ENCODE results near the gene AADAC. TPM values are rescaled to one million over a fixed set of nuclear protein-coding genes. Genes with fewer than 3 reads are reported as not detected.

AADAC gene
- total and polyA plus RNA-seq, 4 experiments from 2014 or later: not detected

DNA sequence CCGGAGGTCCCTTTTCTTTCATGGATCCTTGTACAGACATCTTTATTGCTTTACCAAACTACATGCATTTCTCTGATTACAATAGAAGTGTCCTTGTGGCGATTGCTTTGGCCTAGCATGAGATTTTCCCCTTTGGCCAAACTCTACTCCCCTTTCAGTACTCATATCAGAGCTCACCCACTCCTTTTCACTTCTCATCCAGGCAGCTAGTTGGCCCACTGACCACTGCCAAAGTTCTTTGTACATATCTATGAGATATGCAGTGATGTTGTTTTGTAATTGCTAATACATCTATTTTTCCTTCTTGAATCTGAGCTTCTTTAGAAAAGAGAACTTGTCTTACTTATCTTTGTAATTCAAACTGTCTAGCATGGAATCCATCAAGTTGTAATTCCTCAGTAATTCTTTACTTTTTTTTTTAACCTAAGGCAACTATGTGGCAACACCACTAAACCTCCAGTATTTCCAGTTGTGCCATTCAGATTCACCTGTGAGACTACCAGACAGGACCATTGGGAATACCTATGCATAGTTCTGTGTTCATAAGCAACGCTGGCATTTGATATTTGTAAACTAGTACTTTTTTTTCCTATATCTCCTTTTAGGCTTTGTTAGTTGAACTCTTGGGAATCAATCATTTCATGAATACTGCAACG lies 41.0 kb upstream of the AADAC start:
- Histone ChIP-seq H3K9me3 (ENCODE audit: control insufficient read depth in 1 of 2, low read length in 2 of 2) (no peaks in the 10 kb centered on the region), H3K4me3 (ENCODE audit: low read length in 2 of 2) (no peak overlapping the region), H3K27ac (ENCODE audit: low read depth, low read length) (no peak overlapping the region), H3K4me1 (ENCODE audit: insufficient read depth, low read length) (no peaks in the 10 kb centered on the region), H3K36me3 (ENCODE audit: insufficient read depth, low read length) (no peaks in the 10 kb centered on the region), H3K27me3 (ENCODE audit: insufficient read depth, low read length) (no peaks in the 10 kb centered on the region)
- Mint-ChIP-seq H3K4me3 (no peak overlapping the region), H3K9me3 (no peaks in the 10 kb centered on the region), H3K4me1 (no peaks in the 10 kb centered on the region), H3K36me3 (no peaks in the 10 kb centered on the region), H3K27me3 (peaks cover 7 to 10% of the 10 kb centered on the region in 2 donors), H3K27ac (no peak overlapping the region)
- no peak for DNase-seq
- POLR2A ChIA-PET (ENCODE audit: partially characterized antibody): no interaction called here
- intact Hi-C loops (cut with micrococcal nuclease): no loop called here
- CTCF ChIA-PET (ENCODE audit: partially characterized antibody): no interaction called here

DNA sequence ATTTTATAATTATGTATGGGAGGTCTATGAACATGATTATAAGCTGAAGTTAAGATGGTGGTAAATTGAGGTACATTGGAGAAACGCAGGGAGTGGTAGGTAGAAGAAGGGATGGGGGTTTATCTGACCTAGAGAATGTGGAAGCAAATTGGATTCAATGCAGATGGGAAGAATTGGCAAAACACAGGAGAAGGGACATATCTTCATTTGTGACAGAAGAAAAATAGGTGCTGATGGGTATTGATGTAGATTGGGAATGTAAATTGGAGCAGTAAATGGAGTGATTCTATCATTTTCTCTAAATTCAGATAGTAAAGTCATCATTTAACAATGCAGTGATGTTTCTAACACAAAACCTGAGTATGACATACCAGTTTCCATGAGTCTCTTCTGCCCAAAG lies 39.7 kb upstream of the AADAC start:
- ChIA-PET CTCF (ENCODE audit: partially characterized antibody) (no interaction called here), POLR2A (ENCODE audit: partially characterized antibody) (no interaction called here)
- Histone ChIP-seq H3K27me3 (ENCODE audit: insufficient read depth, low read length) (no peaks in the 10 kb centered on the region), H3K9me3 (ENCODE audit: control insufficient read depth in 1 of 2, low read length in 2 of 2) (no peaks in the 10 kb centered on the region), H3K27ac (ENCODE audit: low read depth, low read length) (no peak overlapping the region), H3K36me3 (ENCODE audit: insufficient read depth, low read length) (no peaks in the 10 kb centered on the region), H3K4me1 (ENCODE audit: insufficient read depth, low read length) (no peaks in the 10 kb centered on the region), H3K4me3 (ENCODE audit: low read length in 2 of 2) (no peak overlapping the region)
- Mint-ChIP-seq H3K9me3 (no peaks in the 10 kb centered on the region), H3K4me3 (no peak overlapping the region), H3K4me1 (no peaks in the 10 kb centered on the region), H3K27ac (no peak overlapping the region), H3K27me3 (peaks cover 7 to 10% of the 10 kb centered on the region in 2 donors), H3K36me3 (no peaks in the 10 kb centered on the region)
- DNase-seq: no peak
- intact Hi-C loops (cut with micrococcal nuclease): no loop called here

DNA sequence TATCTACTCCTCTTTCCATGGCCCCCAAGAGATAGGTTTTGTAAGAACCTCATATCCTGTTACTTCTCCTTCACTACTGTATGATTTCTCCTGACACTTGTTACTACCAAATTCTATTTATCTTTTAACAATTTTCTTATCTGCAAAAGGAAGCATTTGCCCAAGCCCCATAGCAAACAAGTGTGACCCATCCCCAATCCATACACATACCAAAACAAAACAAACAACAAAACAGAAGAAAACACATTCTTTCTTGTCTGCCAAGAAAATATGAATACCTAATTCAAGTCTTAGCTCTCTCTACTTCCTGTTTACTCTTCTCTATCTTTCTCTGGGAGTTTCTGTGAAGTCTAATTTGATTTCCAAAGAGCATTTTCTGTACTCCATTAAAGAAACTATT lies 39.0 kb upstream of the AADAC start:
- no peaks in the 10 kb centered on the region for H3K36me3 ChIP-seq (ENCODE audit: insufficient read depth, low read length)
- no peak for DNase-seq
- Mint-ChIP-seq H3K4me3 (no peak overlapping the region), H3K27me3 (peaks cover 7 to 10% of the 10 kb centered on the region in 2 donors), H3K9me3 (no peaks in the 10 kb centered on the region), H3K4me1 (no peaks in the 10 kb centered on the region), H3K36me3 (no peaks in the 10 kb centered on the region), H3K27ac (no peak overlapping the region)
- no peak overlapping the region for H3K4me3 ChIP-seq (ENCODE audit: low read length in 2 of 2)
- intact Hi-C loops (cut with micrococcal nuclease): no loop called here
- ChIA-PET CTCF (ENCODE audit: partially characterized antibody) (no interaction called here), POLR2A (ENCODE audit: partially characterized antibody) (no interaction called here)
- H3K4me1 ChIP-seq (ENCODE audit: insufficient read depth, low read length): no peaks in the 10 kb centered on the region
- no peaks in the 10 kb centered on the region for H3K9me3 ChIP-seq (ENCODE audit: control insufficient read depth in 1 of 2, low read length in 2 of 2)
- no peaks in the 10 kb centered on the region for H3K27me3 ChIP-seq (ENCODE audit: insufficient read depth, low read length)
- H3K27ac ChIP-seq (ENCODE audit: low read depth, low read length): no peak overlapping the region

DNA sequence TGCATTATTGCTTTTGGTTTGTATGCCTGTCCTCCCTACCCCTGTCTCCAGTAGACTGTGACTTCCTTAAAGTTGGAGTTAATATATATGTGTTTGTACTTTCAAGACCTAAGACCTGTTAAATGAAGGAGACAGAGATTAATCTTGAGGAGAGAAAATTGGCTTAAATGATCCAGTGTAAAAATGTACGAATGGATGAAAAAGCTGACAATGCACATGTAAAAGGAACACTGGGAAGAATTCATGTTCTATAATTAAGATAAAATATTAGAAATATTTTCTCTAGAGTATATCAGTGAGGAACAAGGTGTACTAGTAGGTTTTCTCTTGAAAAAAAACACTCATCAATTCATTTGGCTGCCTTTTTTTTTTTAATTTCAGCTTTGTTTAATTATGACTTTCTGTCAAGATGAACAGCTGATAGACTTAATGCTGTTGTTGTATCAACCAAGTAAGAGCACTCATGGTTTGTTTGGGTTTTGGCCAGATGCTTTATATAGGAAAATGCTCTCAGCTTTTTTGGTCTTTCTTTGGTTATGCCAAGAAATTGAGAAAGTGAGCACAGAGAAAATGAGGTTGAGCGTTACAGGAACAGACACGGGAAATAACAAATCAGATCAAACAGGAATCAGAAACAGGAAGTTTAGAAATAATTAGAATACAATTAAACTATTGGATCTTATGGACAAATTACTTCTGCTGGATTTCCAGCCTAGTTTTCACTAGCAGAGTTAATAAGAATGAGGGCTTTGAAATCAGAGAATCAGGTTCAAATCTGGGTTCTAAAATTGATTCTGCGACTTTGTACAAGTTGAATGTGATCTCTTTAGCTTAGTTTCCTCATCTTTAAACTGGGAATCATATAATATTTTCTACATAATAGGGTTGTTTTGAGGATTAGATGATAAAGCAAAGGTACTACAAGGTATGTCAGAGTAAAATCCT lies 38.3 kb upstream of the AADAC start:
- Histone ChIP-seq H3K9me3 (ENCODE audit: control insufficient read depth in 1 of 2, low read length in 2 of 2) (no peaks in the 10 kb centered on the region), H3K27ac (ENCODE audit: low read depth, low read length) (no peak overlapping the region), H3K36me3 (ENCODE audit: insufficient read depth, low read length) (no peaks in the 10 kb centered on the region), H3K4me1 (ENCODE audit: insufficient read depth, low read length) (no peaks in the 10 kb centered on the region), H3K4me3 (ENCODE audit: low read length in 2 of 2) (no peak overlapping the region), H3K27me3 (ENCODE audit: insufficient read depth, low read length) (no peaks in the 10 kb centered on the region)
- peaks cover 7 to 10% of the 10 kb centered on the region in 2 donors for H3K27me3 Mint-ChIP-seq
- CTCF ChIA-PET (ENCODE audit: partially characterized antibody): no interaction called here
- no peak for DNase-seq
- no peak overlapping the region for H3K4me3 Mint-ChIP-seq
- no peaks in the 10 kb centered on the region for H3K9me3 Mint-ChIP-seq
- intact Hi-C loops (cut with micrococcal nuclease): no loop called here
- POLR2A ChIA-PET (ENCODE audit: partially characterized antibody): no interaction called here
- no peaks in the 10 kb centered on the region for H3K4me1 Mint-ChIP-seq
- no peaks in the 10 kb centered on the region for H3K36me3 Mint-ChIP-seq
- no peak overlapping the region for H3K27ac Mint-ChIP-seq

DNA sequence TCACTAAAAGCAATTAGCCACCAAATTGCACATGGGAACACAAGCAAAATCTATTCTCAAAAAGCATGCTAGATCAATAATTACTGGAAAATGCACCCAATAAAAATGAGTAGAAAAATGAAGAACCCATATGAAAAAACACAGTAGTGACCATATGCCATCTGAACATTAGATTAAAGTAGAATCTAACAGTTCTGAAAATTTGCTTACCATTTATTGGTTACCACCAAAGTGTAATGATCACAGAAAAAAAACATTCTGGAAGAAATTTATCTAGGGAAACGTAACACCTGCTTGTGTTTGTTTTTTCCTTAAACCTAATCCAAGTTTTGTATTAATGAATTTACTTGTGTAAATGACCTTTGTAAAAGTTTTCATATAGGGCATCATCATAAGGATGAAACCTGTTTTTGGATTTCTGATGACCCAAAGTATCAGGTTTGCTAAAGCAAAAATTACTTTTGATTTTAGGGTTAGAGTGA lies 37.6 kb upstream of the AADAC start:
- Mint-ChIP-seq H3K27me3 (peaks cover 7 to 10% of the 10 kb centered on the region in 2 donors), H3K27ac (no peak overlapping the region), H3K4me3 (no peak overlapping the region), H3K9me3 (no peaks in the 10 kb centered on the region), H3K4me1 (no peaks in the 10 kb centered on the region), H3K36me3 (no peaks in the 10 kb centered on the region)
- H3K36me3 ChIP-seq (ENCODE audit: insufficient read depth, low read length): no peaks in the 10 kb centered on the region
- POLR2A ChIA-PET (ENCODE audit: partially characterized antibody): no interaction called here
- no peak overlapping the region for H3K4me3 ChIP-seq (ENCODE audit: low read length in 2 of 2)
- DNase-seq: no peak
- CTCF ChIA-PET (ENCODE audit: partially characterized antibody): no interaction called here
- H3K27ac ChIP-seq (ENCODE audit: low read depth, low read length): no peak overlapping the region
- no peaks in the 10 kb centered on the region for H3K9me3 ChIP-seq (ENCODE audit: control insufficient read depth in 1 of 2, low read length in 2 of 2)
- H3K27me3 ChIP-seq (ENCODE audit: insufficient read depth, low read length): no peaks in the 10 kb centered on the region
- no peaks in the 10 kb centered on the region for H3K4me1 ChIP-seq (ENCODE audit: insufficient read depth, low read length)
- intact Hi-C loops (cut with micrococcal nuclease): no loop called here

DNA sequence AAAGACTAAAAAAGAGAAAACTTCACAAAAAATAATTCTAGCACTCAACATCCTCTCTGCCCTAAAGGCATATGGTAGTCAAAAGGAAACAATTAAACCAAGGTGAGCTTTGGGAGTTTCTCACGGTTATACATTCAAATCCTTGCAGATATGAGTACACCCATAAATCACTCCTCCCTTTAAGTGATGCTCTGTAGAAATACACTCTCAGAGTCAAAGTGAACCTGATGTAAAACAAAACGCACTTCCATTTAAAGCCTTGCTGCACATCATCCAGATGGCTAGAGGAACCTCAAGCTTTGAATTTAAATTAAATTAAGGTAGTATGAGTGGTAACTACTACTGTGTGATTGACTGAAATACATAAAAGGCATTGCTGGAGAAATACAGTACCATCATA lies 36.0 kb upstream of the AADAC start:
- Histone ChIP-seq H3K4me3 (ENCODE audit: low read length in 2 of 2) (no peak overlapping the region), H3K27ac (ENCODE audit: low read depth, low read length) (no peak overlapping the region), H3K9me3 (ENCODE audit: control insufficient read depth in 1 of 2, low read length in 2 of 2) (no peaks in the 10 kb centered on the region), H3K36me3 (ENCODE audit: insufficient read depth, low read length) (no peaks in the 10 kb centered on the region), H3K4me1 (ENCODE audit: insufficient read depth, low read length) (no peaks in the 10 kb centered on the region), H3K27me3 (ENCODE audit: insufficient read depth, low read length) (no peaks in the 10 kb centered on the region)
- Mint-ChIP-seq H3K9me3 (no peaks in the 10 kb centered on the region), H3K4me1 (no peaks in the 10 kb centered on the region), H3K27me3 (peaks cover 6 to 8% of the 10 kb centered on the region in 2 donors), H3K36me3 (no peaks in the 10 kb centered on the region), H3K4me3 (no peak overlapping the region), H3K27ac (no peak overlapping the region)
- ChIA-PET CTCF (ENCODE audit: partially characterized antibody) (no interaction called here), POLR2A (ENCODE audit: partially characterized antibody) (no interaction called here)
- intact Hi-C loops (cut with micrococcal nuclease): no loop called here
- no peak for DNase-seq

DNA sequence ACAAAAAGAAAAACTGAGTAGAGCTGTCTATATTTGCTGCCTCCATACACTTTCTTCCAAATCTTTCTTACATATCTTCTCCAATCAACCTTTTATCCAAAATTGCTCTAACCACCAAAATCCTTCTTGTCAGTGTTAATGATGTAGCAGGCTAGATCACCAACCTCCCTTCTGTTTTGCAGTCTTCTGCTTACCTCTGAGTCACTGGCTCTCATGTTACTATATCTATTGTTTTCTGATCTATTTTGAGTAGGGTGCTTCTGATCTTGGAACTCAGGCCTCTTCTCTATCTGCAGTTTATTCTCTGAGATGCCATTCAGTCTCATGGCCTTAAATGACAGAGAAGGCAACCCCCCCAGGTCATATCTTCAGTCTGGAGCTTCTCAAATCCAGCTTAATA lies 26.3 kb upstream of the AADAC start:
- Mint-ChIP-seq H3K4me3 (no peak overlapping the region), H3K9me3 (no peaks in the 10 kb centered on the region), H3K4me1 (no peaks in the 10 kb centered on the region), H3K27me3 (peaks cover 0 to 5% of the 10 kb centered on the region in 2 donors), H3K36me3 (no peaks in the 10 kb centered on the region), H3K27ac (no peak overlapping the region)
- no peak overlapping the region for H3K4me3 ChIP-seq (ENCODE audit: low read length in 2 of 2)
- no peak for DNase-seq
- ChIA-PET CTCF (ENCODE audit: partially characterized antibody) (no interaction called here), POLR2A (ENCODE audit: partially characterized antibody) (no interaction called here)
- no peak overlapping the region for H3K27ac ChIP-seq (ENCODE audit: low read depth, low read length)
- no peaks in the 10 kb centered on the region for H3K9me3 ChIP-seq (ENCODE audit: control insufficient read depth in 1 of 2, low read length in 2 of 2)
- H3K27me3 ChIP-seq (ENCODE audit: insufficient read depth, low read length): no peaks in the 10 kb centered on the region
- no peaks in the 10 kb centered on the region for H3K36me3 ChIP-seq (ENCODE audit: insufficient read depth, low read length)
- intact Hi-C loops (cut with micrococcal nuclease): no loop called here
- H3K4me1 ChIP-seq (ENCODE audit: insufficient read depth, low read length): no peaks in the 10 kb centered on the region
